Body of pancreas (tissue), 4 donors: ENCODE data around the gene TBC1D32.

Experiments
- POLR2A ChIP-seq, 3 donors: fragments of 450-650 bp; IDR thresholded peaks; one replicate each; pipeline ENCODE4 v1.6.1; 2016; ENCODE audit warnings: antibody characterized with exemption in 3 of 3, mild to moderate bottlenecking in 2 of 3
- TF ChIP-seq, protein P1 (sequence below), 7 experiments: fragments of 450-650 bp in 4 of 7; fragments of 200-600 bp in 3 of 7; sonication (generic) in 3 of 7; IDR thresholded peaks; one replicate each; pipeline ENCODE4 v1.5.1; 2016 to 2019; ENCODE audit warnings: antibody characterized with exemption in 7 of 7

GRCh38 chr6:121354764-121355163 lies 20.5 kb upstream of the TBC1D32 start:
- TF ChIP-seq, protein P1, sequence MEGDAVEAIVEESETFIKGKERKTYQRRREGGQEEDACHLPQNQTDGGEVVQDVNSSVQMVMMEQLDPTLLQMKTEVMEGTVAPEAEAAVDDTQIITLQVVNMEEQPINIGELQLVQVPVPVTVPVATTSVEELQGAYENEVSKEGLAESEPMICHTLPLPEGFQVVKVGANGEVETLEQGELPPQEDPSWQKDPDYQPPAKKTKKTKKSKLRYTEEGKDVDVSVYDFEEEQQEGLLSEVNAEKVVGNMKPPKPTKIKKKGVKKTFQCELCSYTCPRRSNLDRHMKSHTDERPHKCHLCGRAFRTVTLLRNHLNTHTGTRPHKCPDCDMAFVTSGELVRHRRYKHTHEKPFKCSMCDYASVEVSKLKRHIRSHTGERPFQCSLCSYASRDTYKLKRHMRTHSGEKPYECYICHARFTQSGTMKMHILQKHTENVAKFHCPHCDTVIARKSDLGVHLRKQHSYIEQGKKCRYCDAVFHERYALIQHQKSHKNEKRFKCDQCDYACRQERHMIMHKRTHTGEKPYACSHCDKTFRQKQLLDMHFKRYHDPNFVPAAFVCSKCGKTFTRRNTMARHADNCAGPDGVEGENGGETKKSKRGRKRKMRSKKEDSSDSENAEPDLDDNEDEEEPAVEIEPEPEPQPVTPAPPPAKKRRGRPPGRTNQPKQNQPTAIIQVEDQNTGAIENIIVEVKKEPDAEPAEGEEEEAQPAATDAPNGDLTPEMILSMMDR (IDR thresholded peaks at IDR 0.05): peak in 5 of 7 experiments; percentile 10 to 33 (median 26)
- no peak for TF ChIP-seq POLR2A (IDR thresholded peaks at IDR 0.05)
